Smooth muscle cell (in vitro differentiated cells): Measurements from ENCODE around the gene SRP9. TPM values are rescaled to one million over a fixed set of nuclear protein-coding genes. Genes with fewer than 3 reads are reported as not detected.
"Not testable (repeated sequence)": the region's sequence is repeated elsewhere in the genome, so short reads cannot be mapped to it uniquely, and the experiment has no call there.

Experiments
- DNase-seq: peaks from one replicate; lab custom pipeline; 2025; ENCODE audit not compliant: unreplicated experiment; lab: John Stamatoyannopoulos, UW
- H2AFZ ChIP-seq: fragments of 200-600 bp; sonication (generic); 2 replicates; pipeline ENCODE4 v1.6.0; 2016; ENCODE audit warnings: antibody characterized with exemption, low read depth, mild to moderate bottlenecking
- H3F3A ChIP-seq: fragments of 200-600 bp; sonication (generic); 2 replicates; pipeline ENCODE4 v1.6.0; 2017; ENCODE audit warnings: antibody characterized with exemption, low read depth
- H3K27ac ChIP-seq: fragments of 200-600 bp; sonication (generic); 2 replicates; pipeline ENCODE4 v1.5.1; 2016; ENCODE audit warnings: low read depth, mild to moderate bottlenecking
- H3K27me3 ChIP-seq: fragments of 200-600 bp; sonication (generic); 2 replicates; pipeline ENCODE4 v1.6.1; 2016; ENCODE audit warnings: low read depth, mild to moderate bottlenecking
- H3K36me3 ChIP-seq: fragments of 200-600 bp; sonication (generic); 2 replicates; pipeline ENCODE4 v1.5.1; 2016; ENCODE audit warnings: low read depth
- H3K4me1 ChIP-seq: fragments of 200-600 bp; sonication (generic); 2 replicates; pipeline ENCODE4 v1.5.1; 2016; ENCODE audit warnings: low read depth
- H3K4me2 ChIP-seq: fragments of 200-600 bp; sonication (generic); 2 replicates; pipeline ENCODE4 v1.6.0; 2016; ENCODE audit warnings: mild to moderate bottlenecking
- H3K4me3 ChIP-seq: fragments of 200-600 bp; sonication (generic); 2 replicates; pipeline ENCODE4 v1.5.1; 2016; ENCODE audit warnings: mild to moderate bottlenecking
- H3K79me2 ChIP-seq: fragments of 200-600 bp; sonication (generic); 2 replicates; pipeline ENCODE4 v1.6.0; 2016; ENCODE audit warnings: low read depth, mild to moderate bottlenecking
- H3K9ac ChIP-seq: fragments of 200-600 bp; sonication (generic); 2 replicates; pipeline ENCODE4 v1.6.0; 2016; ENCODE audit warnings: low read depth
- H3K9me3 ChIP-seq: fragments of 200-600 bp; sonication (generic); replicated peaks from 2 replicates; pipeline ENCODE4 v1.5.1; 2016; ENCODE audit warnings: low read depth
- H4K20me1 ChIP-seq: fragments of 200-600 bp; sonication (generic); 2 replicates; pipeline ENCODE4 v1.6.0; 2016; ENCODE audit warnings: low read depth
- CTCF ChIP-seq: fragments of 200-600 bp; sonication (generic); IDR thresholded peaks from 2 replicates; pipeline ENCODE4 v1.5.1; 2017; ENCODE audit warnings: borderline replicate concordance, mild to moderate bottlenecking, antibody characterized with exemption; ENCODE audit not compliant: insufficient read depth, poor library complexity, severe bottlenecking
- WGBS: methylation state at CpG from one replicate; pipeline ENCODE4 v1.1.7; 2016; ENCODE audit warnings: low lambda C conversion rate; 5-methylcytosine and 5-hydroxymethylcytosine counted together
- polyA plus RNA-seq: library from polyadenylated mRNA; unstranded; fragments of >200 nt; fragmentation: Nextera tagmentation; extraction: Ambion mirVana; gene quantifications from 2 replicates; pipeline ENCODE4 v1.2.1, GENCODE V29; 2016
- total RNA-seq: library from RNA; depleted of rRNA; stranded (reverse); fragments of >200 nt; gene quantifications from 2 replicates; pipeline ENCODE4 v1.2.3, GENCODE V29; 2014

Gene SRP9
- total and polyA plus RNA-seq, 2 experiments from 2014 or later, result 301 to 394 TPM

- H3K27ac ChIP-seq, result no peak overlapping the region
- H3K36me3 ChIP-seq, result peaks cover 10% of the 10 kb centered on the region
- H3K79me2 ChIP-seq, result no peaks in the 10 kb centered on the region
- WGBS, result 98% methylated on average over 4 of the region's 4 CpGs
- H3K27me3 ChIP-seq, result no peaks in the 10 kb centered on the region
- H3K9ac ChIP-seq, result no peak overlapping the region
- H3K4me2 ChIP-seq, result no peak overlapping the region
- no peak for DNase-seq
- H2AFZ ChIP-seq, result no peak overlapping the region
- TF ChIP-seq CTCF, result no peak
- no peak overlapping the region for H3K4me3 ChIP-seq
- no peaks in the 10 kb centered on the region for H4K20me1 ChIP-seq
- H3F3A ChIP-seq, result no peaks in the 10 kb centered on the region
- H3K4me1 ChIP-seq, result no peaks in the 10 kb centered on the region
- no peaks in the 10 kb centered on the region for H3K9me3 ChIP-seq
Measured at GRCh38 chr1:225794954-225795353, 17.3 kb downstream of the SRP9 start.

- WGBS, result 98% methylated on average over 18 of the region's 18 CpGs
Measured at GRCh38 chr1:225796097-225796496, 18.5 kb downstream of the SRP9 start.

GRCh38 chr1:225801146-225801545 lies 23.5 kb downstream of the SRP9 start:
- not testable (repeated sequence) for DNase-seq, H3K9me3 ChIP-seq, H4K20me1 ChIP-seq, H3K36me3 ChIP-seq, H3K79me2 ChIP-seq, H3K27me3 ChIP-seq, H2AFZ ChIP-seq, H3F3A ChIP-seq, H3K4me1 ChIP-seq, H3K4me3 ChIP-seq, H3K9ac ChIP-seq, H3K4me2 ChIP-seq, H3K27ac ChIP-seq
- 92% methylated on average over 7 of the region's 7 CpGs for WGBS

More at GRCh38 chr1:225796097-225796496, 18.5 kb downstream of the SRP9 start:
- not testable (repeated sequence) for DNase-seq, H3K36me3 ChIP-seq, H3K4me1 ChIP-seq, H3F3A ChIP-seq, H2AFZ ChIP-seq, H3K27me3 ChIP-seq, H3K79me2 ChIP-seq, H3K4me3 ChIP-seq, H3K27ac ChIP-seq, H3K9me3 ChIP-seq, H3K4me2 ChIP-seq, H3K9ac ChIP-seq, H4K20me1 ChIP-seq

GRCh38 chr1:225806249-225806648 lies 28.6 kb downstream of the SRP9 start:
- 92% methylated on average over 1 of the region's 1 CpG for WGBS
- H3K27me3 ChIP-seq, result no peaks in the 10 kb centered on the region
- no peaks in the 10 kb centered on the region for H3F3A ChIP-seq
- peaks cover 1% of the 10 kb centered on the region for H3K4me1 ChIP-seq
- peaks cover 5% of the 10 kb centered on the region for H4K20me1 ChIP-seq
- no peak overlapping the region for H3K4me2 ChIP-seq
- no peak for TF ChIP-seq CTCF
- no peaks in the 10 kb centered on the region for H3K79me2 ChIP-seq
- H3K9ac ChIP-seq, result no peak overlapping the region
- H3K36me3 ChIP-seq, result no peaks in the 10 kb centered on the region
- H2AFZ ChIP-seq, result no peak overlapping the region
- no peaks in the 10 kb centered on the region for H3K9me3 ChIP-seq
- no peak for DNase-seq
- no peak overlapping the region for H3K27ac ChIP-seq
- H3K4me3 ChIP-seq, result no peak overlapping the region

GRCh38 chr1:225806736-225807135 lies 29.1 kb downstream of the SRP9 start:
- 100% methylated on average over 3 of the region's 3 CpGs for WGBS
- not testable (repeated sequence) for H3K79me2 ChIP-seq

More at GRCh38 chr1:225806736-225807135, 29.1 kb downstream of the SRP9 start:
- H3K4me3 ChIP-seq, H3K27ac ChIP-seq, DNase-seq, H4K20me1 ChIP-seq, H2AFZ ChIP-seq, H3K9me3 ChIP-seq, H3K27me3 ChIP-seq, H3F3A ChIP-seq, H3K4me1 ChIP-seq, H3K4me2 ChIP-seq, H3K36me3 ChIP-seq, H3K9ac ChIP-seq: not testable (repeated sequence)
